ENCODE results near the gene BGN. TPM values are rescaled to one million over a fixed set of nuclear protein-coding genes. Genes with fewer than 3 reads are reported as not detected.

Gene BGN
- total RNA-seq, 3 donors from 2014 or later, result 9.7 to 21.3 (median 11.0) TPM

DNA sequence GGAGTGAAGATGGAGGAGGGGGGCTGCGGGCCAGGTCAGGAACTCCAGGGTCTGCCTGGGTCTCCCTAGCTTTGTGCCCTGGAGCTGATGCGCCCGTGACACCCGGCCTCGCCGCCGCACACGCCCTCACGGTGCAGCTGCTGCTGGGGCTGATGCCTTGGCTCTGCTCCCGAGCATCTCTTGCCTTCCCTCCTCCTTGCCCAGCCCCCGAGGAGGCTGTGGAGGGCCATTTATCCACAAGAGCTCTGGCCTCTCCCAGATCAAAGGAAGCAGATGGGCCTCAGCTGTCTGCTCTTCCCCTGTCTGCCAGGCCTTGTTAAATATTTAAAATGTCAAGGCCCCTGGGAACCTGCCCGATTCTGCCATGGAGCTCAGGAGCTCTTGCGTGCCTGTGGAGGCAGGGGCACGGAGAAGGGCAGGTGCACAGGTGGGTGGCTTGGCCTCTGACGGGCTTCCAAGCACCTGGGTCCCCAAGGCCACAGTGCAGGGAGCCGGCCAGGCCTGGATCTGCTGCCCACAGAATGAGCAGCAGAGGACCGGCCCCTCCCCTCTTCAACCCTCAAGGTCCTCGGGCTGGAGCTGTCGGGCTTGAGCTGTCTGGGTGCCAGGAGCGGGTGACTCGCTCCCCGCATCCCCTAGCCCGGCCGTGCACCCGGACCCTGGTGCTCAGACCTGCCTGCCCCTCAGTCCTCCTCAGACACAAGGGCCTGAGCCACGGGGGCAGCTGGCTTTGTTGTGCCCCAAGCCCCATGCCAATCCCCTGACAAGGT is 42.9 kb downstream of the BGN start:
- peaks cover 0 to 71% of the 10 kb centered on the region in 2 donors for H3K27me3 ChIP-seq
- TF ChIP-seq POLR2A (IDR thresholded peaks at IDR 0.05) (no peak), POLR2AphosphoS5 (IDR thresholded peaks at IDR 0.05) (no peak), CTCF (IDR thresholded peaks at IDR 0.05) (no peak)
- no peaks in the 10 kb centered on the region for H3K36me3 ChIP-seq
- intact Hi-C loops (cut with DNase I; ENCODE audit: low total_unique reads), result no loop called here
- no peaks in the 10 kb centered on the region for H3K9me3 ChIP-seq
- H3K27ac ChIP-seq, result no peak overlapping the region
- H3K4me1 ChIP-seq, result no peaks in the 10 kb centered on the region
- H3K4me3 ChIP-seq, result no peak overlapping the region
- DNase-seq (ENCODE audit: low spot score in 2 of 2), result no peak

GRCh38 chrX:153538424-153538823 is 43.6 kb downstream of the BGN start:
- TF ChIP-seq CTCF (IDR thresholded peaks at IDR 0.05) (no peak), POLR2AphosphoS5 (IDR thresholded peaks at IDR 0.05) (no peak), POLR2A (IDR thresholded peaks at IDR 0.05) (no peak)
- H3K27me3 ChIP-seq, result peaks cover 0 to 77% of the 10 kb centered on the region in 2 donors
- no peaks in the 10 kb centered on the region for H3K4me1 ChIP-seq
- H3K27ac ChIP-seq, result no peak overlapping the region
- intact Hi-C loops (cut with DNase I; ENCODE audit: low total_unique reads), result no loop called here
- H3K9me3 ChIP-seq, result no peaks in the 10 kb centered on the region
- no peaks in the 10 kb centered on the region for H3K36me3 ChIP-seq
- no peak for DNase-seq (ENCODE audit: low spot score in 2 of 2)
- H3K4me3 ChIP-seq, result no peak overlapping the region

DNA sequence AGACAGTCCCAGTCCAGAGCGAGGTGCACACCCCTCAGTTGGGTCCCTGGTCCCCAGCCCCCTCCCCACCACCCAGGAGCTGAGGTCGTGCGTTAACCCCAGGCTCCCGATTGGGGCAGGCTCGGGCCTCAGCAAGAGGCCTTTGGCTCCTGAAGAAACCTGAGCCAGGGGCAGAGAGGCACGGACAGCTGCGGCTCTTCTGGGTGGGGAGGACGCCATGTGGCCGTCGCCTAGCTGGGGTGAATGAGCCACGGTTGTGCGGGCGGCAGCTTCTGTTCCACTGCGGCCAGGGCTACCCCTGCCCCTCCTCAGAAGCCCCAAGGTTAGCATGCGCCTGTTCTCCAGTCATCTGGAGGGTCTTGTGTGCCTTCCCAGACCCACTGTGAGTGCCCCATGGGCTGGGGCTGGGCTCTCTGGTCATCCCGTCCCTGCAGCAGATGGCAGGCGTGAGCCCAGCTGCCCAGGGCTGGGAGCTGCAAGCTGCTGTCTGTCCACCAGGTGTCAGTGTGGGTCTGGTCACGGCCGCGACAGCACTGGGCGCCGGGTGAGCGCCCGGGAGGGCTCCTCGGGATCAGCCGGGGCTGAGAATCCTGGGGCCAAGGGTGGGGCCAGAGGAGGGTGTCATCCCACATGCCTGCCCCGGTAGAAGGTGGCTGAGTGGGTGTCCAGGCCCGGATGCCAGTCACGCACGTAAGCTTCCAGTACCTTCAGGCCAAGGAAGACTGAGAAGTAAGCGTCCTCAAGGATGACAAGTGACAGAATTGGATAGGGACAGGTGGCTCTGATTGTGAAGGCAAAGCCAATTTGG is 44.6 kb downstream of the BGN start:
- peak in 1 of 2 donors; percentile 56 for DNase-seq (ENCODE audit: low spot score in 2 of 2)

GRCh38 chrX:153539979-153540358 is 45.2 kb downstream of the BGN start:
- H3K36me3 ChIP-seq, result no peaks in the 10 kb centered on the region
- no peaks in the 10 kb centered on the region for H3K4me1 ChIP-seq
- DNase-seq (ENCODE audit: low spot score in 2 of 2), result no peak
- H3K4me3 ChIP-seq, result no peak overlapping the region
- H3K27me3 ChIP-seq, result peaks cover 0 to 81% of the 10 kb centered on the region in 2 donors
- no peak for TF ChIP-seq CTCF (IDR thresholded peaks at IDR 0.05)
- TF ChIP-seq POLR2AphosphoS5 (IDR thresholded peaks at IDR 0.05), result no peak
- TF ChIP-seq POLR2A (IDR thresholded peaks at IDR 0.05), result no peak
- intact Hi-C loops (cut with DNase I; ENCODE audit: low total_unique reads), result no loop called here
- no peak overlapping the region for H3K27ac ChIP-seq
- H3K9me3 ChIP-seq, result no peaks in the 10 kb centered on the region

More for the DNA sequence above, 44.6 kb downstream of the BGN start:
- no peak overlapping the region for H3K27ac ChIP-seq
- peaks cover 0 to 77% of the 10 kb centered on the region in 2 donors for H3K27me3 ChIP-seq
- intact Hi-C loops (cut with DNase I; ENCODE audit: low total_unique reads), result no loop called here
- H3K4me3 ChIP-seq, result no peak overlapping the region
- no peaks in the 10 kb centered on the region for H3K36me3 ChIP-seq
- no peaks in the 10 kb centered on the region for H3K9me3 ChIP-seq
- TF ChIP-seq POLR2AphosphoS5 (IDR thresholded peaks at IDR 0.05) (no peak), POLR2A (IDR thresholded peaks at IDR 0.05) (no peak), CTCF (IDR thresholded peaks at IDR 0.05) (peak; percentile 40 to 65 (median 60))
- H3K4me1 ChIP-seq, result no peaks in the 10 kb centered on the region

DNA sequence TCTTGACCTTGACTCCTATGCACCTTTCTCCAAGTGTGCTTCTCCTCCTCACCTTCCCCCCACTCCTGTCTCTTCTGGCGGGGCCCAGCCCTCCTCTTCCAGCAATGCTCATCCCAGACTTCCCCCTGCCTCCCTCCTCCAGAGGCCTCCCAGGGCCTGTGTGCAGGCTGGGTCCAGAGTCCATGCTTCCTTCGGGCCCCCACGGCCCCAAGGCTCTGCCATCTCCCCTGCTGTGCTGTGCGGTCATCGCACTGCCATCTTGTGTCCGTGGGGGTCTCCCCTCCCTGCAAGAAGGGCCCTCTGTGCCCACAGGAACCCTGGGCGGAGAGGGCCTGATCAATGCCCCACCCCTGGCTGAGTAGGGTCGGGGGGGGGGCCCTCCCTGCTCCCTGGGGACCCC is 49.9 kb downstream of the BGN start:
- no peak overlapping the region for H3K27ac ChIP-seq
- H3K4me1 ChIP-seq, result no peaks in the 10 kb centered on the region
- intact Hi-C loops (cut with DNase I; ENCODE audit: low total_unique reads), result no loop called here
- DNase-seq (ENCODE audit: low spot score in 2 of 2), result no peak
- no peak overlapping the region for H3K4me3 ChIP-seq
- H3K27me3 ChIP-seq, result peaks cover 0 to 79% of the 10 kb centered on the region in 2 donors
- peaks cover 0 to under 1% of the 10 kb centered on the region in 2 donors for H3K9me3 ChIP-seq
- no peak for TF ChIP-seq CTCF (IDR thresholded peaks at IDR 0.05)
- no peaks in the 10 kb centered on the region for H3K36me3 ChIP-seq
